ENCODE data around the gene TTC38.

Gene TTC38

GRCh38 chr22:46267431-46268279 is at the start of gene TTC38:
Gene TTC38, plus strand, starts transcription at chr22:46268008. Its CDS starts 32 bp downstream, at chr22:46268040.
- Histone ChIP-seq H3K9me3 (ENCODE audit: control insufficient read depth, insufficient read depth, low read depth, low read length) (no peaks in the 10 kb centered on the region), H3K4me1 (ENCODE audit: control insufficient read depth, insufficient read depth, low read length) (no peaks in the 10 kb centered on the region), H3K36me3 (ENCODE audit: control insufficient read depth in 2 of 2, insufficient read depth in 1 of 2, low read length in 2 of 2) (peaks cover 5 to 27% of the 10 kb centered on the region in 2 experiments; a peak in 2 of 3 replicates), H3K4me3 (ENCODE audit: low read depth, low read length) (peak within 1 kb of the TSS; percentile 86), H3K27ac (ENCODE audit: extremely low read depth, low read depth, low read length) (peak within 1 kb of the TSS; percentile 54)
- POLR2A ChIA-PET = interaction anchor here (0.5 to 2.8 kb wide), 23 partner anchors 9 to 295 kb away, joined by 3 to 33 read pairs (median 4); partner anchors contain the start of genes CDPF1, GTSE1 and TRMU
- CTCF ChIA-PET = interaction anchor here (0.6 to 3.2 kb wide), 6 partner anchors 23 to 1563 kb away, joined by 3 to 12 read pairs (median 3); no protein-coding TSS in a partner anchor
- peak; percentile 81 for TF ChIP-seq PATZ1 (tag by site-specific recombination; IDR thresholded peaks at IDR 0.05)
- peak; percentile 47; the same call in 1 of the 2 replicates for TF ChIP-seq ZNF2 (tag by site-specific recombination; IDR thresholded peaks at IDR 0.05)
- TF ChIP-seq RBAK (tag by site-specific recombination; IDR thresholded peaks at IDR 0.05) = no peak
- TF ChIP-seq ZNF433 (tag by site-specific recombination; IDR thresholded peaks at IDR 0.05; ENCODE audit: low read depth) = no peak
- peak; percentile 71 for TF ChIP-seq KLF17 (tag by site-specific recombination; IDR thresholded peaks at IDR 0.05)
- TF ChIP-seq ZFP69B (tag by site-specific recombination; IDR thresholded peaks at IDR 0.05) = peak; percentile 52; the same call in 1 of the 2 replicates
- TF ChIP-seq SP2 (tag by site-specific recombination; IDR thresholded peaks at IDR 0.05) = peak; percentile 84
- TF ChIP-seq ZNF600 (tag by site-specific recombination; IDR thresholded peaks at IDR 0.05) = peak; percentile 93
- no peak for TF ChIP-seq GLI2 (tag by site-specific recombination; IDR thresholded peaks at IDR 0.05; ENCODE audit: borderline replicate concordance, low read depth)
- TF ChIP-seq ZNF639 (tag by site-specific recombination; IDR thresholded peaks at IDR 0.05) = 0 out of 2 replicates have a peak, but pooled peaks have one; percentile 50
- TF ChIP-seq TSHZ1 (tag by site-specific recombination; IDR thresholded peaks at IDR 0.05; ENCODE audit: borderline replicate concordance) = peak; percentile 30; the same call in 1 of the 2 replicates
- TF ChIP-seq MEIS1 (CRISPR knock-in tag; IDR thresholded peaks at IDR 0.05; ENCODE audit: borderline replicate concordance) = no peak
- peak; percentile 71 for TF ChIP-seq ZSCAN30 (tag by site-specific recombination; IDR thresholded peaks at IDR 0.05)
- no peak for TF ChIP-seq GLI4 (tag by site-specific recombination; IDR thresholded peaks at IDR 0.05)
- TF ChIP-seq SP3 (tag by site-specific recombination; IDR thresholded peaks at IDR 0.05) = peak; percentile 80
- no peak for TF ChIP-seq ZNF211 (tag by site-specific recombination; IDR thresholded peaks at IDR 0.05; ENCODE audit: low read depth)
- TF ChIP-seq IKZF3 (tag by site-specific recombination; IDR thresholded peaks at IDR 0.05) = peak; percentile 84
- no peak for TF ChIP-seq ZNF202 (tag by site-specific recombination; IDR thresholded peaks at IDR 0.05; ENCODE audit: borderline replicate concordance)
- TF ChIP-seq BCL11B (tag by site-specific recombination; IDR thresholded peaks at IDR 0.05; ENCODE audit: low read depth) = no peak
- TF ChIP-seq KLF7 (tag by site-specific recombination; IDR thresholded peaks at IDR 0.05; ENCODE audit: borderline replicate concordance) = 0 out of 2 replicates have a peak, but pooled peaks have one; percentile 52
- peak; percentile 59; the same call in 1 of the 2 replicates for TF ChIP-seq ZFP37 (tag by site-specific recombination; IDR thresholded peaks at IDR 0.05)
- no peak for TF ChIP-seq ZNF580 (tag by site-specific recombination; IDR thresholded peaks at IDR 0.05)
- peak; percentile 75 for TF ChIP-seq SP7 (tag by site-specific recombination; IDR thresholded peaks at IDR 0.05)
- 0 out of 2 replicates have a peak, but pooled peaks have one; percentile 61 for TF ChIP-seq YY1 (tag by site-specific recombination; IDR thresholded peaks at IDR 0.05)
- peak; percentile 62 for TF ChIP-seq ZBTB48 (tag by site-specific recombination; IDR thresholded peaks at IDR 0.05)
- TF ChIP-seq ZNF366 (tag by site-specific recombination; conservative IDR thresholded peaks at IDR 0.05) = peak; percentile 62; the same call in 1 of the 2 replicates
- peak; percentile 91 for TF ChIP-seq TCF7L2 (IDR thresholded peaks at IDR 0.05; ENCODE audit: borderline replicate concordance, low read depth, low read length)
- no peak for TF ChIP-seq ZNF426 (tag by site-specific recombination; IDR thresholded peaks at IDR 0.05)
- TF ChIP-seq OVOL3 (tag by site-specific recombination; IDR thresholded peaks at IDR 0.05) = no peak
